Fibroblast of lung (primary cell): ENCODE results near the gene SLC35F3. TPM values are rescaled to one million over a fixed set of nuclear protein-coding genes. Genes with fewer than 3 reads are reported as not detected.

Source experiments
- DNase-seq, 2 donors: peaks; one replicate each; pipeline versions ENCODE4 v3.0.0 to v3.0.0-alpha.2; 2010; ENCODE audit warnings: low read depth in 2 of 2
- H2AFZ ChIP-seq: 2 replicates; pipeline ENCODE4 v1.5.1; 2012; ENCODE audit warnings: low read length, control low read depth, inconsistent platforms
- H3K27ac ChIP-seq: 2 replicates; pipeline ENCODE4 v1.5.1; 2011; ENCODE audit warnings: low read length, control low read depth; ENCODE audit not compliant: insufficient read depth
- H3K27me3 ChIP-seq: 2 replicates; pipeline ENCODE4 v1.5.1; 2011; ENCODE audit warnings: mild to moderate bottlenecking, low read length; ENCODE audit not compliant: control insufficient read depth, insufficient read depth
- H3K36me3 ChIP-seq: 2 replicates; pipeline ENCODE4 v1.5.1; 2011; ENCODE audit warnings: low read length; ENCODE audit not compliant: control insufficient read depth, insufficient read depth
- H3K4me1 ChIP-seq: 2 replicates; pipeline ENCODE4 v1.5.1; 2011; ENCODE audit warnings: low read length; ENCODE audit not compliant: control insufficient read depth, insufficient read depth; ENCODE audit errors: extremely low read depth
- H3K4me2 ChIP-seq: 2 replicates; pipeline ENCODE4 v1.5.1; 2011; ENCODE audit warnings: low read length, control low read depth; ENCODE audit not compliant: insufficient read depth; ENCODE audit errors: extremely low read depth
- H3K4me3 ChIP-seq, 4 experiments: fragments of 200-600 bp in 1 of 4; sonication (generic) in 1 of 4; replicated peaks in 1 of 4; 2 replicates each; pipeline ENCODE4 v1.5.1; 2011 to 2016; ENCODE audit warnings: low read length in 4 of 4, low read depth in 3 of 4, mild to moderate bottlenecking in 3 of 4, control low read depth in 2 of 4, inconsistent platforms in 1 of 4, mixed read lengths in 1 of 4; ENCODE audit not compliant: insufficient read depth in 1 of 4; ENCODE audit errors: control extremely low read depth in 1 of 4
- H3K79me2 ChIP-seq: 2 replicates; pipeline ENCODE4 v1.5.1; 2012; ENCODE audit warnings: mild to moderate bottlenecking, low read length, inconsistent platforms; ENCODE audit not compliant: control insufficient read depth, insufficient read depth
- H3K9ac ChIP-seq: 2 replicates; pipeline ENCODE4 v1.5.1; 2011; ENCODE audit warnings: mild to moderate bottlenecking, low read length, control low read depth; ENCODE audit not compliant: insufficient read depth
- H3K9me3 ChIP-seq: 2 replicates; pipeline ENCODE4 v1.5.1; 2012; ENCODE audit warnings: low read depth, low read length; ENCODE audit not compliant: control insufficient read depth, insufficient read depth
- H4K20me1 ChIP-seq: 2 replicates; pipeline ENCODE4 v1.5.1; 2011; ENCODE audit warnings: low read length; ENCODE audit not compliant: control insufficient read depth, insufficient read depth; ENCODE audit errors: extremely low read depth
- EZH2 ChIP-seq: IDR thresholded peaks from 2 replicates; pipeline ENCODE4 v1.5.1; 2012; ENCODE audit warnings: low read length, control low read depth, mild to moderate bottlenecking; ENCODE audit errors: missing control alignments
- polyA plus RNA-seq, 2 donors: library from polyadenylated mRNA; depleted of rRNA in 1 of 2; stranded (reverse) in 1 of 2; unstranded in 1 of 2; fragments of >200 nt; gene quantifications; 2 replicates each; pipeline ENCODE4 v1.2.1, GENCODE V29; 2011 to 2012; ENCODE audit warnings: missing spikeins in 1 of 2
- total RNA-seq: library from RNA; depleted of rRNA; stranded (reverse); fragments of >200 nt; gene quantifications from 2 replicates; pipeline ENCODE4 v1.2.1, GENCODE V29; 2014
- TF ChIP-seq, protein P1 (sequence below), 2 donors: IDR thresholded peaks in 1 of 2; conservative IDR thresholded peaks in 1 of 2; 1 replicate in 1 of 2; 2 replicates in 1 of 2; pipeline ENCODE4 v1.5.1; 2011 to 2012; ENCODE audit warnings: low read length in 2 of 2, control low read depth in 1 of 2, inconsistent platforms in 1 of 2, low read depth in 1 of 2, mild to moderate bottlenecking in 1 of 2

Gene SLC35F3
- total and polyA plus RNA-seq, 2 donors (not counting 1 experiment from before 2014, with no cell fraction given): not detected

DNA sequence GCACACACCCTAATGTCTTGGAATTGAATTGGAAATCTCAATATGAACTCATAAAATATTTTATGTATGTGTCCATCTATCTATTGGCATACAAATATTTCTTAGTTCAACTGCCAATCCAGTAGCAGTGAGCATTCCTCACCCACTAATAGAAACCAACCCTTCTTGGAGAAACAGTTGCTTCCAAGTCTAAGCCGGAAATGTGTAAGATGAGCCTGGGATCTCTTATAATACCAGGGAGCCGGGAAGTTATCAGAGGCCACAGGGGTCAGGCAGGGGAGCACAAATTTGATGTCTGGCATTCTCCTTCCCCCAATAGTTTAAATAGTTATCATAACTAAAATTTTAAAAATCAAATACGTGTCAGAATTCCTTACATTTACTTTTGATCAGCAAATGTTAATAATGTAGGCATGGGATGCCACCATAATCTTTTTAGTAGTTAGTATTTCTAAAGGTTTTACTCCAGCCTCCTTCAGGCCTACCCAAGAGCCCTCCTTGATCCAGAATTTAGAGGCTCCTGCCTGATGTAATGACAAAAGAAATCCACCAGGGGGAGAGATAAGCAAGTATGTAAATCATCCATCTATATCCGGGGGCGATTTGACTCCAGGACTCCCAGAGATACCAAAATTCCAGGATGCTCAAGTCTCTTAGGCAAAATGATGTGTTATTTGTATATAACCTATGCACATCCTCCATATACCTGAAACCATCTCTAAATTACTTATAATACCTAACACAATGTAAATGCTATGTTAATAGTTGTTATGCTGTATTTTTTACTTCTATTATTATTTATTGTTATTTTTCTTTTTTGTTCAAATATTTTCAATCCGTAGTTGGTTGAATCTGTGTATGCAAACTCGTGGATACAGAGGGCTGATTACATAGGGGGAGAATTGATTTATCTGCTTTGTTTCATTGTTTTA is 250.1 kb downstream of the SLC35F3 start:
- no peak overlapping the region for H3K27ac ChIP-seq
- H2AFZ ChIP-seq: no peak overlapping the region
- no peak overlapping the region for H3K4me2 ChIP-seq
- peak; percentile 73 to 77 for DNase-seq
- H3K9ac ChIP-seq: no peak overlapping the region
- H3K36me3 ChIP-seq: no peaks in the 10 kb centered on the region
- TF ChIP-seq EZH2: no peak
- TF ChIP-seq, protein P1, sequence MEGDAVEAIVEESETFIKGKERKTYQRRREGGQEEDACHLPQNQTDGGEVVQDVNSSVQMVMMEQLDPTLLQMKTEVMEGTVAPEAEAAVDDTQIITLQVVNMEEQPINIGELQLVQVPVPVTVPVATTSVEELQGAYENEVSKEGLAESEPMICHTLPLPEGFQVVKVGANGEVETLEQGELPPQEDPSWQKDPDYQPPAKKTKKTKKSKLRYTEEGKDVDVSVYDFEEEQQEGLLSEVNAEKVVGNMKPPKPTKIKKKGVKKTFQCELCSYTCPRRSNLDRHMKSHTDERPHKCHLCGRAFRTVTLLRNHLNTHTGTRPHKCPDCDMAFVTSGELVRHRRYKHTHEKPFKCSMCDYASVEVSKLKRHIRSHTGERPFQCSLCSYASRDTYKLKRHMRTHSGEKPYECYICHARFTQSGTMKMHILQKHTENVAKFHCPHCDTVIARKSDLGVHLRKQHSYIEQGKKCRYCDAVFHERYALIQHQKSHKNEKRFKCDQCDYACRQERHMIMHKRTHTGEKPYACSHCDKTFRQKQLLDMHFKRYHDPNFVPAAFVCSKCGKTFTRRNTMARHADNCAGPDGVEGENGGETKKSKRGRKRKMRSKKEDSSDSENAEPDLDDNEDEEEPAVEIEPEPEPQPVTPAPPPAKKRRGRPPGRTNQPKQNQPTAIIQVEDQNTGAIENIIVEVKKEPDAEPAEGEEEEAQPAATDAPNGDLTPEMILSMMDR (conservative IDR thresholded peaks at IDR 0.05 in 1 of 2, IDR thresholded peaks at IDR 0.05 in 1 of 2; ENCODE audit: low read depth in 1 of 2, low read length in 2 of 2): peak; percentile 78
- H3K27me3 ChIP-seq: no peaks in the 10 kb centered on the region
- no peaks in the 10 kb centered on the region for H3K9me3 ChIP-seq
- H3K79me2 ChIP-seq: no peaks in the 10 kb centered on the region
- no peaks in the 10 kb centered on the region for H4K20me1 ChIP-seq
- H3K4me3 ChIP-seq: no peak overlapping the region
- no peaks in the 10 kb centered on the region for H3K4me1 ChIP-seq

DNA sequence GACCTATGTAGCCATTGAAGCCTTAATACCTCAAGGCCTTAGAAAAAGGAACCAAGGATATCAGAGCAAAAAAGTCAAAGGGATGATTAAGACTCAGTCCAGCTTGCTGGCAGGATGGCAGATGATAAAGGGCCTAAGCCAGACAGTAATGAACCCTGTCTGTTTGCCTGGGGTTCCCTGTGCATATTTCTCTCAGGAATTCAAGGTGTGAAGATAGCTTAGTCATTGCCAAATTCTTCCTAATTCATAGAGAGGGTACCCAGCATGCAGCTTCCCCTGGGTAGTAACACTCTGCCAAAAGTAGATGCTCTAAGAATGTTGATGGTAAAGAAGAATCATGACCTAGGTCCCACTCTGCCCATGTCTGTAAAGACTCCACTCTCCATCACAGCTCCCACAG is 258.2 kb downstream of the SLC35F3 start:
- Histone ChIP-seq H3K9me3 (no peaks in the 10 kb centered on the region), H3K27me3 (no peaks in the 10 kb centered on the region), H3K27ac (no peak overlapping the region), H3K4me2 (no peak overlapping the region), H3K4me1 (no peaks in the 10 kb centered on the region), H3K4me3 (no peak overlapping the region), H2AFZ (no peak overlapping the region), H3K36me3 (no peaks in the 10 kb centered on the region), H3K9ac (no peak overlapping the region), H4K20me1 (no peaks in the 10 kb centered on the region), H3K79me2 (no peaks in the 10 kb centered on the region)
- TF ChIP-seq, protein P1 (conservative IDR thresholded peaks at IDR 0.05 in 1 of 2, IDR thresholded peaks at IDR 0.05 in 1 of 2; ENCODE audit: low read depth in 1 of 2, low read length in 2 of 2): no peak
- DNase-seq: no peak

DNA sequence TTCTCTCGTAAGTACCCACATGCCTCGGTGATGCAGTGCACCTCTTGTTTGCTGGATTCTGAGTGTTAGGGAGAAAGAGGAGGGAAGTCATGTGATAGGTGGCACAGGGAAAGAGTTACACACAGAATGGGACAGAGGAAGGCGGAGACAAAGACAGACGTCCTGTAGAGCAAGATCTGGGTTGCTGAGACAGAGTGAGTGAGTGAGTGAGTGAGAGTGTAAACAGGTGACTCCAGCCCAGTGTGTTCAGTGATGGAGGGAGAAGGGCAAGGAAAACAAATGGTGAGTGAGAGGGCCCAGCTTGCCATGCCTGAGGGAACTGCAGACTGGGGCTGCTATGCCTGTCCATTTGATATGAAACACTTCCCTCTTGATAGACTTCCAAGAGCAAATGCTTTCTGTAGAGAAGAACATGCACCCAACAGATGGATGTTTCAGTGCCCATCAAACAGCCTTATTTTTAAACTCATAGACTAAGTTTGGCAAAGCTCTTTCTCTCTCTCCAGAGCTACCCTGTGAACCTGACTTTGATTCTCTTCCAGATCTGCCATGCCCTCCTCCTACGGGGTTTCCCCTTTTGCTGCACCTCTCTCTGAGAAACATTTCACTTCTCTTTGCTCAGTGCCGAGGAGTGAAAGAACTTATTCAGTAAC is 258.9 kb downstream of the SLC35F3 start:
- DNase-seq: no peak
- no peak overlapping the region for H3K9ac ChIP-seq
- H3K27ac ChIP-seq: no peak overlapping the region
- no peaks in the 10 kb centered on the region for H3K9me3 ChIP-seq
- no peak overlapping the region for H3K4me3 ChIP-seq
- no peak overlapping the region for H3K4me2 ChIP-seq
- no peaks in the 10 kb centered on the region for H4K20me1 ChIP-seq
- H3K79me2 ChIP-seq: no peaks in the 10 kb centered on the region
- no peak overlapping the region for H2AFZ ChIP-seq
- H3K4me1 ChIP-seq: no peaks in the 10 kb centered on the region
- no peak for TF ChIP-seq EZH2
- TF ChIP-seq, protein P1 (conservative IDR thresholded peaks at IDR 0.05 in 1 of 2, IDR thresholded peaks at IDR 0.05 in 1 of 2; ENCODE audit: low read depth in 1 of 2, low read length in 2 of 2): no peak
- H3K36me3 ChIP-seq: no peaks in the 10 kb centered on the region
- H3K27me3 ChIP-seq: no peaks in the 10 kb centered on the region
